Neural progenitor cell (in vitro differentiated cells): ENCODE measurements around the gene KIRREL3. TPM values are rescaled to one million over a fixed set of nuclear protein-coding genes. Genes with fewer than 3 reads are reported as not detected.

Experiments used
- DNase-seq: peaks from one replicate; pipeline ENCODE4 v3.0.0-alpha.2; 2016; ENCODE audit warnings: low spot score
- H2AFZ ChIP-seq: fragments of 200-600 bp; sonication (generic); replicated peaks from 2 replicates; pipeline ENCODE4 v1.6.1; 2016; ENCODE audit warnings: antibody characterized with exemption
- H3F3A ChIP-seq: fragments of 200-600 bp; sonication (generic); 2 replicates; pipeline ENCODE4 v1.6.1; 2016; ENCODE audit warnings: antibody characterized with exemption, low read depth
- H3K27ac ChIP-seq: fragments of 200-600 bp; sonication (generic); 2 replicates; pipeline ENCODE4 v1.5.1; 2016; ENCODE audit warnings: mild to moderate bottlenecking
- H3K27me3 ChIP-seq: fragments of 200-600 bp; sonication (generic); 2 replicates; pipeline ENCODE4 v1.6.1; 2016; ENCODE audit warnings: mild to moderate bottlenecking, moderate library complexity
- H3K36me3 ChIP-seq: fragments of 200-600 bp; sonication (generic); 2 replicates; pipeline ENCODE4 v1.5.1; 2016
- H3K4me1 ChIP-seq: fragments of 200-600 bp; sonication (generic); 2 replicates; pipeline ENCODE4 v1.6.1; 2016; ENCODE audit warnings: mixed run types
- H3K4me2 ChIP-seq: fragments of 200-600 bp; sonication (generic); 2 replicates; pipeline ENCODE4 v1.6.1; 2016
- H3K4me3 ChIP-seq: fragments of 200-600 bp; sonication (generic); 2 replicates; pipeline ENCODE4 v1.5.1; 2016
- H3K79me2 ChIP-seq: fragments of 200-600 bp; sonication (generic); 2 replicates; pipeline ENCODE4 v1.6.1; 2016; ENCODE audit warnings: low read depth
- H3K9ac ChIP-seq: fragments of 200-600 bp; sonication (generic); 2 replicates; pipeline ENCODE4 v1.6.1; 2016
- H3K9me3 ChIP-seq: fragments of 200-600 bp; sonication (generic); 2 replicates; pipeline ENCODE4 v1.5.1; 2016; ENCODE audit warnings: low read depth
- H4K20me1 ChIP-seq: fragments of 200-600 bp; sonication (generic); 2 replicates; pipeline ENCODE4 v1.6.1; 2016; ENCODE audit warnings: low read depth
- H3K27ac Mint-ChIP-seq: 3 replicates; pipeline ENCODE4 v1.8.0; 2021; ENCODE audit warnings: mixed read lengths
- H3K27me3 Mint-ChIP-seq: 2 replicates; pipeline ENCODE4 v1.8.0; 2022; ENCODE audit warnings: low read depth, mild to moderate bottlenecking, inconsistent platforms, moderate library complexity, mixed read lengths; ENCODE audit not compliant: insufficient read depth
- H3K36me3 Mint-ChIP-seq: 3 replicates; pipeline ENCODE4 v1.8.0; 2021; ENCODE audit warnings: mixed read lengths
- H3K4me1 Mint-ChIP-seq: 3 replicates; pipeline ENCODE4 v1.8.0; 2021; ENCODE audit warnings: mixed read lengths
- H3K4me3 Mint-ChIP-seq: 3 replicates; pipeline ENCODE4 v1.8.0; 2021; ENCODE audit warnings: mild to moderate bottlenecking, moderate library complexity, mixed read lengths
- H3K9me3 Mint-ChIP-seq: 3 replicates; pipeline ENCODE4 v1.8.0; 2020; ENCODE audit warnings: mixed read lengths
- EZH2 ChIP-seq: fragments of 200-600 bp; sonication (generic); IDR thresholded peaks from 2 replicates; pipeline ENCODE4 v1.6.1; 2017; ENCODE audit warnings: antibody characterized with exemption, mild to moderate bottlenecking, moderate library complexity
- EZH2phosphoT487 ChIP-seq: fragments of 200-600 bp; sonication (generic); IDR thresholded peaks from 2 replicates; pipeline ENCODE4 v1.6.1; 2017; ENCODE audit warnings: antibody characterized with exemption
- total RNA-seq: library from RNA; depleted of rRNA; stranded (reverse); fragments of >200 nt; gene quantifications from 2 replicates; pipeline ENCODE4 v1.2.3, GENCODE V29; 2015; ENCODE audit warnings: low replicate concordance
- TF ChIP-seq, protein P1 (sequence below): fragments of 200-600 bp; sonication (generic); IDR thresholded peaks from 2 replicates; pipeline ENCODE4 v1.5.1; 2017; ENCODE audit warnings: antibody characterized with exemption, mild to moderate bottlenecking

The KIRREL3 gene
- total RNA-seq, 1 donor from 2014 or later = 1.1 TPM

DNA sequence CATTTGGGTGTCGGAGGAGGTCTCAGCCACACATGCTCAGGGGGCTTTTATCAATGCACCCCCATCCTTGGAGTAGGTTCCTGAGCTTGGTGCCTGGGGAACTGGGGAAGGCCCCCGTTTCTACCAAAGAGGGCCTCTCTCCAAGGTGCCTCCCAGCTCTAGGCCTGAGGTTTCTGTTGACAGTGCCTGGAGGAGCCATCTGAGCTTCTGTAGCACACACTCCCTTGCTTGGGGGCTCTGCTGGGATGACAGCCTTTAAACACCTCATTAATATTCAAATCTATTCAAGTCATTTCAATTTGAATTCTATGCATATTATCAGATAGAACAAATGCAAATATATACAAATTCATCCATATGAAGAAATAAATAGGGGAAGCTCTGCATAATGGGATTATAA lies 18.9 kb downstream of the KIRREL3 start:
- H3K4me3 ChIP-seq = no peak overlapping the region
- peaks cover 2% of the 10 kb centered on the region for H3K27me3 Mint-ChIP-seq
- H3K27ac ChIP-seq = no peak overlapping the region
- no peaks in the 10 kb centered on the region for H3K9me3 Mint-ChIP-seq
- H3F3A ChIP-seq = no peaks in the 10 kb centered on the region
- H3K4me1 ChIP-seq = peaks cover 7% of the 10 kb centered on the region
- H3K36me3 Mint-ChIP-seq = peaks cover 2% of the 10 kb centered on the region
- no peaks in the 10 kb centered on the region for H3K9me3 ChIP-seq
- no peaks in the 10 kb centered on the region for H4K20me1 ChIP-seq
- H3K4me2 ChIP-seq = no peak overlapping the region
- no peaks in the 10 kb centered on the region for H3K27me3 ChIP-seq
- TF ChIP-seq EZH2 = no peak
- TF ChIP-seq, protein P1, sequence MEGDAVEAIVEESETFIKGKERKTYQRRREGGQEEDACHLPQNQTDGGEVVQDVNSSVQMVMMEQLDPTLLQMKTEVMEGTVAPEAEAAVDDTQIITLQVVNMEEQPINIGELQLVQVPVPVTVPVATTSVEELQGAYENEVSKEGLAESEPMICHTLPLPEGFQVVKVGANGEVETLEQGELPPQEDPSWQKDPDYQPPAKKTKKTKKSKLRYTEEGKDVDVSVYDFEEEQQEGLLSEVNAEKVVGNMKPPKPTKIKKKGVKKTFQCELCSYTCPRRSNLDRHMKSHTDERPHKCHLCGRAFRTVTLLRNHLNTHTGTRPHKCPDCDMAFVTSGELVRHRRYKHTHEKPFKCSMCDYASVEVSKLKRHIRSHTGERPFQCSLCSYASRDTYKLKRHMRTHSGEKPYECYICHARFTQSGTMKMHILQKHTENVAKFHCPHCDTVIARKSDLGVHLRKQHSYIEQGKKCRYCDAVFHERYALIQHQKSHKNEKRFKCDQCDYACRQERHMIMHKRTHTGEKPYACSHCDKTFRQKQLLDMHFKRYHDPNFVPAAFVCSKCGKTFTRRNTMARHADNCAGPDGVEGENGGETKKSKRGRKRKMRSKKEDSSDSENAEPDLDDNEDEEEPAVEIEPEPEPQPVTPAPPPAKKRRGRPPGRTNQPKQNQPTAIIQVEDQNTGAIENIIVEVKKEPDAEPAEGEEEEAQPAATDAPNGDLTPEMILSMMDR = no peak
- TF ChIP-seq EZH2phosphoT487 = no peak
- H2AFZ ChIP-seq = no peak overlapping the region
- H3K4me1 Mint-ChIP-seq = peaks cover 6% of the 10 kb centered on the region
- no peaks in the 10 kb centered on the region for H3K79me2 ChIP-seq
- H3K9ac ChIP-seq = no peak overlapping the region
- no peak for DNase-seq
- H3K27ac Mint-ChIP-seq = no peak overlapping the region
- no peaks in the 10 kb centered on the region for H3K36me3 ChIP-seq
- H3K4me3 Mint-ChIP-seq = no peak overlapping the region

DNA sequence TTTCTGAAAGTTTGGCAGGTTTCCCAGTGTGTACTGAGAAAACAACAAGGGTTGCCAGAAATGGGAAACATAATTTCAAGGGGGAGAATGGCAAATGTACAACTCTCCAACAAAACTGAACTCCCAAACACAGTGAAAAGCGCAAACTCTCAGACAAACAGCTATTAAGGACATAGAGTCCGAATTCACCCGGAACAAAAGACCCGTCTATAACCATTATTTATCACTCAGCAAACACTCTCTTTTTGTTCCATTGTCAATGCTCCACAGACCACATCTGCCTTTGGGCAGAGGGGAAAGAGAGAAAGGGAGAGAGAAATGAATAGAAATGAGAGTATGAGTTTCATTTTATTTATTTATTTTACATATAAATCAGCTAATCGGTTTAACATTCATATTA lies 21.7 kb downstream of the KIRREL3 start:
- Mint-ChIP-seq H3K27ac (no peak overlapping the region), H3K36me3 (no peaks in the 10 kb centered on the region), H3K4me1 (peaks cover 6% of the 10 kb centered on the region), H3K9me3 (no peaks in the 10 kb centered on the region), H3K4me3 (no peak overlapping the region), H3K27me3 (no peaks in the 10 kb centered on the region)
- Histone ChIP-seq H3K9me3 (no peaks in the 10 kb centered on the region), H3K4me3 (no peak overlapping the region), H3K9ac (no peak overlapping the region), H3K27ac (no peak overlapping the region), H3K79me2 (no peaks in the 10 kb centered on the region), H2AFZ (no peak overlapping the region), H3F3A (no peaks in the 10 kb centered on the region), H3K36me3 (no peaks in the 10 kb centered on the region), H4K20me1 (no peaks in the 10 kb centered on the region), H3K27me3 (no peaks in the 10 kb centered on the region), H3K4me2 (no peak overlapping the region), H3K4me1 (peaks cover 7% of the 10 kb centered on the region)
- no peak for DNase-seq
- no peak for TF ChIP-seq EZH2phosphoT487

DNA sequence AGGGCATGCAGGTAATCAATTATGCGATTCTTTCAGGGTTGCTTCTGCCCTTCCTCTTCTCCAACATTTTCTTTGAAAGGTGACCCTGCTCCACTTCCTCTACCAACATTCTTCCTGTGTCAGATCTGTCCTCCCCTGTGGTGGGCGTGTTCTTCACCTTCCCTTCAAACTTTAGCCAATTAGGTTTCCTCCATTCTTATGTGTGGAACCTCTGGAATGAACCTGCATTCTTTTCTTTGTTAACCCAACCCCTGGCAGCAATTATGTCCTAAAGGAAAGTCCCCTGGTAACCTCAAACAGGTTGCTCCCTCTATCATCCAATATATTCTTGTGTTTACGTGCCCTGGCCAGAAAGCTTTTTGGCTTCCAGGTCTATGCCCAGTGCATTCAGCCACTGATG lies 22.4 kb downstream of the KIRREL3 start:
- H3K4me1 Mint-ChIP-seq = peaks cover 6% of the 10 kb centered on the region
- TF ChIP-seq EZH2phosphoT487 (no peak), EZH2 (no peak)
- TF ChIP-seq, protein P1 = no peak
- H3K36me3 ChIP-seq = no peaks in the 10 kb centered on the region
- no peaks in the 10 kb centered on the region for H3K36me3 Mint-ChIP-seq
- H3K79me2 ChIP-seq = no peaks in the 10 kb centered on the region
- no peaks in the 10 kb centered on the region for H3K27me3 ChIP-seq
- H3F3A ChIP-seq = no peaks in the 10 kb centered on the region
- H3K4me1 ChIP-seq = peaks cover 7% of the 10 kb centered on the region
- no peaks in the 10 kb centered on the region for H3K9me3 ChIP-seq
- no peak overlapping the region for H3K4me2 ChIP-seq
- H3K27ac Mint-ChIP-seq = no peak overlapping the region
- peak; percentile 10 for DNase-seq
- no peaks in the 10 kb centered on the region for H4K20me1 ChIP-seq
- H2AFZ ChIP-seq = no peak overlapping the region
- H3K27ac ChIP-seq = no peak overlapping the region
- no peaks in the 10 kb centered on the region for H3K9me3 Mint-ChIP-seq
- no peak overlapping the region for H3K4me3 ChIP-seq
- H3K9ac ChIP-seq = no peak overlapping the region
- no peaks in the 10 kb centered on the region for H3K27me3 Mint-ChIP-seq
- H3K4me3 Mint-ChIP-seq = no peak overlapping the region

DNA sequence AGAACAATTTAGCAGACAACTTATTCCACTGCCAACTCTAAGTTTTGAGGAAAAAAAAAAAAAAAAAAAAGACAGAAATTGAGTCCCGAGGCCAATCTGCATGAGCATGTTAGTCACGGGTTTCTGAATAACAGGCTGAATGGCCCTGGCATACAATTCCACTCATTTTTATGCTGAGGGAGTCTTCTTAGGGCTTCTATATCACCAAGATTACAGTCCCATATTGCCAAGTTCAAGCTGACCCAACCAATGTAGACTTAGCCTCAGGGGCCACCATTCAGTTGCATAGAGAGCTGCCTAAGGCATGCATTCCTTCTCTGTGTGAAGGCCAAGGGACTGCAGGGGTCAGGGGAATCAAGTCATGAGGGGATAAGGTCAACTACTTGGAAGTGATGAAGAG lies 27.5 kb downstream of the KIRREL3 start:
- Histone ChIP-seq H3K27ac (no peak overlapping the region), H3K27me3 (no peaks in the 10 kb centered on the region), H3K4me2 (no peak overlapping the region), H3K36me3 (no peaks in the 10 kb centered on the region), H4K20me1 (no peaks in the 10 kb centered on the region), H3F3A (peaks cover 6% of the 10 kb centered on the region), H2AFZ (no peak overlapping the region), H3K4me1 (peaks cover 12% of the 10 kb centered on the region), H3K9ac (no peak overlapping the region), H3K4me3 (no peak overlapping the region), H3K79me2 (no peaks in the 10 kb centered on the region), H3K9me3 (no peaks in the 10 kb centered on the region)
- Mint-ChIP-seq H3K9me3 (peaks cover 4% of the 10 kb centered on the region), H3K4me1 (peaks cover 2% of the 10 kb centered on the region), H3K27ac (no peak overlapping the region), H3K36me3 (peaks cover 1% of the 10 kb centered on the region), H3K27me3 (peaks cover 2% of the 10 kb centered on the region), H3K4me3 (no peak overlapping the region)
- no peak for DNase-seq
- no peak for TF ChIP-seq EZH2phosphoT487
- TF ChIP-seq, protein P1 = no peak
- no peak for TF ChIP-seq EZH2
